Hematopoietic multipotent progenitor cell treated with erythropoietin and hydrocortisone succinate and interleukin-3 and kit ligand, for 17 days (in vitro differentiated cells): ENCODE data around the gene SAAL1.
"Not testable (repeated sequence)": the region's sequence is repeated elsewhere in the genome, so short reads cannot be mapped to it uniquely, and the experiment has no call there.

Experiments used
- DNase-seq: peaks from one replicate; pipeline ENCODE4 v3.0.0-alpha.2; 2015; ENCODE audit warnings: low spot score

The SAAL1 gene, protein sequence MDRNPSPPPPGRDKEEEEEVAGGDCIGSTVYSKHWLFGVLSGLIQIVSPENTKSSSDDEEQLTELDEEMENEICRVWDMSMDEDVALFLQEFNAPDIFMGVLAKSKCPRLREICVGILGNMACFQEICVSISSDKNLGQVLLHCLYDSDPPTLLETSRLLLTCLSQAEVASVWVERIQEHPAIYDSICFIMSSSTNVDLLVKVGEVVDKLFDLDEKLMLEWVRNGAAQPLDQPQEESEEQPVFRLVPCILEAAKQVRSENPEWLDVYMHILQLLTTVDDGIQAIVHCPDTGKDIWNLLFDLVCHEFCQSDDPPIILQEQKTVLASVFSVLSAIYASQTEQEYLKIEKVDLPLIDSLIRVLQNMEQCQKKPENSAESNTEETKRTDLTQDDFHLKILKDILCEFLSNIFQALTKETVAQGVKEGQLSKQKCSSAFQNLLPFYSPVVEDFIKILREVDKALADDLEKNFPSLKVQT

DNA sequence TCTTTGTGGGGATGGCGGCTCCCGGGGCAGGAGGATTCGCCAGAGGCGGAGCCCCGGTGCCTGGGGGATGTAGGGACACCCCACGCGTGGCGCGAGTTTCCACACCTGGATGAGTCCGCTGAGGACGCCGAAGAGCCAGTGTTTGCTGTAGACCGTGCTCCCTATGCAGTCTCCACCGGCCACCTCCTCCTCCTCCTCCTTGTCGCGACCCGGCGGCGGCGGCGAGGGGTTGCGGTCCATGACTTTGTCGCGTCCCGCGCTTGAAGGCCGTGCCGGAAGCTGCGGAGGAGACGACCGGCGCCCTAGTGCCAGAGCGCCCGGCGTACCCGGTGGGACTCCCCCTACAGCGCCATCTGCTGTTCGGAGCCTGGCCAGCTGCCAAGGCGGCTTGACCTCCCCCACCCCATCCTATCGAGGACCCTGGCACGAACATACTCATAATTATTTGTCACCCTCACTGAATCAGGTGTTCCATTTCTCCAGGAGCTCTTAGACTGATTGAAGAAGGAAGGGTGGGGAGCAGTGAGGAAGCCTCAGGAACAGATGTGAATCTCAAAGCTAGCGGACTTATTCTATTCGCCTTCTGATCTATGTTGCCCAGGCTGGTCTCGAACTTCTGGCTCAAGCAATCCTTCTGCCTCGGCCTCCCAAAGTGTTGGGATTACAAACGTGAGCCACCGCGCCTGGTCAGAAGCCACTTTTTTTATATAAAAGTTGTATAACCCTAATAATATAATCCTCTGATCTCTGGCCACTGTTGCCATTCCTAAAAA, at the start of gene SAAL1:
Gene SAAL1, minus strand, starts transcription at position 281 of the 773 bp plus-strand sequence. Its CDS starts 41 bp downstream, at position 240.
- DNase-seq: peak; percentile 78

DNA sequence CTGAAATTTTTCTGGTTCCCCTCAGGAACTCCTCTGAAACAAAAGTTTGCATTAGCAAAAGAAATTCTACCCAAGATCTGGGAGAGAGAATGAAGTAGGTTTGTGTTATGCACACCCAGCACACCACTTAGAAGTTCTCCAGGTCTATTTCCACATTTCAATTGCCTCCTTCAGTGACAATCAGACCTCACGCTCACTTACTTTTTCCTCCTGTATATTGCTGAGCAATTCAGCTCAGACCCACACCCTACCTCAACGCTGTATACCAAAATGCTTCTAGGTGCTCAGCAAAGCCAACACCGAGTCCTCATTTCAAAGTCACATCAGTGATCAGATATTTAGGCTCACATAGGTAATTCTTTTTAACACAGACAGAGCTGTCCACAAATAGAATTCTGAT, 45.7 kb upstream of the SAAL1 start:
- DNase-seq: no peak

DNA sequence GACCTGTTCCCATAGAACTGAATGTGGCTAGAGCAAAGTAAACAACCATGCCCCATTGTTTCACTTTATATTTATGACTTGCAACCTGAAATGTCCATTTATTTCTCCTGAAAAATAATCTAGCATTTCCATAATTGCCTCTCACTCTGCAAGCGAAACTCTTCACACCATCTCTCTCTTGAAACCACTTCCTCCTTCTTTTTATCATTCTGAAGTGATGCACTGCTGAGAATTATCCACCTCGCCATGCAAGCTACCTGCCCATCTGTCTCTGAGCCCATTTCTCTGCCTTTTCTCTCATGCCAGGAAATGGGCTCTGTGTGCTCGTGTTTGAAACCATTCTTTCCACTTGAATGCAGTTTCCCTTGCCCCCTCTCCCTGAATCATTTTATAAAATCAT, 40.0 kb upstream of the SAAL1 start:
- DNase-seq: no peak

DNA sequence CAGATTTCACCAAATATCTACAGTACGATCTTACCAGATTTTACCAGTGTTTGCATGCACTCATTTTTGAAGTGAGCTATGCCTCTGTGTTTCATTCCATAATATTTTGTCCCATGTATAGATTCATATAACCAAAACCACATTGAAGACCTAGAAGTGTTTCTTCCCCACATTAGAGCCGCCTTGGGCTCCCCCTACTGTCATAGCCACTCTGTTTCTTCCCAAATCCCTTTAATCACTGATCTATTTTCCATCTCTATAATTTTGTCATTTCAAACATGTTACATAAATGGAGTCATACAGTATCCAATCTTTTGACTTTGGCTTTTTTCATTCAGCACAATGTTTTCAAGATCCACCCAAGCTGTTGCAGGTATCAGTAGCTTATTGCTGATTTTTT, 39.1 kb upstream of the SAAL1 start:
- no peak for DNase-seq

DNA sequence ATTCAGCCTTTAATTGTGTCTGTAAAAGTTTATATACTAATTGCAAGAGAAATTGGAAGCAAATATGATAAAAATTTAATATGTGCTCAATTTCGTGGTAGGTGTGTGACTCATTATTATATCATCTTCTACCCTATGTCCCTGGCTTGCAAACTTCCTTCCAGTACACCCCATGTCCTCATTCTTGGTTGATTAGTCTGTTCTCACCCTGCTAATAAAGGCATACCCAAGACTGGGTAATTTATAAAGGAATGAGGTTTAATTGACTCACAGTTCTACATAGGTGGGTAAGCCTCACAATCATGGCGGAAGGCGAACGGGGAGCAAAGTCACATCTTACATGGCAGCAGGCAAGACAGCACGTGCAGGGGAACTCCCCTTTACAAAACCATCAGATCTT, 38.4 kb upstream of the SAAL1 start:
- no peak for DNase-seq

DNA sequence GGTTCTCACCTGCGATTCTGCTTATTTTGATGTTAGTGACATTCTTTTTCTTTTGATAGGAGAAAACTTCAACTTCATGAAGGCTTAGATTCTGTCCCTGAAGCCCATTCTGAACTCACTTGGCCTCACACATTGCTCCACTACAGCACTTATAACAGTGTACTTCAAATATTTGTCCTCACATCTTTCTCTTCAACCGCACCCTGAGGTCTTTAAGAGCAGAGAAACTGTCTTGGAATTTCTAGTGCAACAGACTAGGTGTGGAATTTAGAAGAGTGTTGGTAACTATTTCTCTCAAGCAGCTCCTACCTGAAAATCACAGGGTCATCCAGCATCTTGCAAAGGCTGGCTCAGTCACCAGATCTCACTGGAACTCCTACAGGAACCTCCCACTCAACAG, 34.3 kb upstream of the SAAL1 start:
- DNase-seq: no peak

DNA sequence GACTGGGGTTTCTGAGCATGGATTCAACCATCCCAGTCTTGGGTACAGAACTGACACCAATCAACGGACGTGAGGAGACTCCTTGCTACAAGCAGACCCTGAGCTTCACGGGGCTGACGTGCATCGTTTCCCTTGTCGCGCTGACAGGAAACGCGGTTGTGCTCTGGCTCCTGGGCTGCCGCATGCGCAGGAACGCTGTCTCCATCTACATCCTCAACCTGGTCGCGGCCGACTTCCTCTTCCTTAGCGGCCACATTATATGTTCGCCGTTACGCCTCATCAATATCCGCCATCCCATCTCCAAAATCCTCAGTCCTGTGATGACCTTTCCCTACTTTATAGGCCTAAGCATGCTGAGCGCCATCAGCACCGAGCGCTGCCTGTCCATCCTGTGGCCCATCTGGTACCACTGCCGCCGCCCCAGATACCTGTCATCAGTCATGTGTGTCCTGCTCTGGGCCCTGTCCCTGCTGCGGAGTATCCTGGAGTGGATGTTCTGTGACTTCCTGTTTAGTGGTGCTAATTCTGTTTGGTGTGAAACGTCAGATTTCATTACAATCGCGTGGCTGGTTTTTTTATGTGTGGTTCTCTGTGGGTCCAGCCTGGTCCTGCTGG, 31.4 kb upstream of the SAAL1 start:
- DNase-seq: no peak

DNA sequence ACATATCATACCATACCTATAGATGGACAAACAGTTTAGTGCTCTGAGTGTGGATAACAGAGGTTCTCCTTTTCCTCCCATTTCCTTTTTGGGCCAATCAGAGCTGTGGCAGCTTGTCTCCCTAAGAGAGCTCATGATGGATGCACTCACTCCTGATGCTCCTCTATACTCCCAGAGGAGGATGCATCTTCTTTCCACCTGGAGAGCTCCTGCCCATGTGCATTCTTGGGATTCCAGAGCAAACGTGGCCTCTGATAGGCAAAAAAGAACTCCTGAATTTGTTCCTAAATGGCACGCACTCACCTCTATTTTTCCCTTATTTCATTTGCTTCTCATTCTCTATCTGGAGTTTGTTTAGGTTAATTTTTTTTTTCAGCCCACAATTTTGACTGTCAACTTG, 29.4 kb upstream of the SAAL1 start:
- no peak for DNase-seq

DNA sequence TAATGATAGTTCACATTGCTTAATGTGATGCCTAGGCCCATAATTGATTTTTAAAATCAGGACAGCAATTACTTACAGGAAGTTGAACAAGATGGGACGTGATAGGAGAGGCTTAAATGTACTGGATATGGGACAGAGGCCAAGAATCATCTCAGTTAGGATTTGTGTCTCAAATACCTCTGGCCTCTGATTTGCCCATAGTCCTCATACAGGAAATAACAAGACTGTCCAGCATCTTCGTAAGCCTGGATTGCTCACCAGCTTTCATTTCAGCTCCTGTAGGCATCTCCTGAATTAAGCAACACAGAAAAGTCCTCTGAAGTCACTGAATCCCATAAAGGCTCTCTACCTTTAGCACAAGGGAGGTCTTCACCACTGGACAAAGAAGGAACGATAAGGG, 26.5 kb upstream of the SAAL1 start, which contains the start of gene MRGPRX3:
Gene MRGPRX3, plus strand, starts transcription at position 231 of the 400 bp plus-strand sequence. CDS start 4,632 bp downstream, outside the sequence.
- DNase-seq: no peak

DNA sequence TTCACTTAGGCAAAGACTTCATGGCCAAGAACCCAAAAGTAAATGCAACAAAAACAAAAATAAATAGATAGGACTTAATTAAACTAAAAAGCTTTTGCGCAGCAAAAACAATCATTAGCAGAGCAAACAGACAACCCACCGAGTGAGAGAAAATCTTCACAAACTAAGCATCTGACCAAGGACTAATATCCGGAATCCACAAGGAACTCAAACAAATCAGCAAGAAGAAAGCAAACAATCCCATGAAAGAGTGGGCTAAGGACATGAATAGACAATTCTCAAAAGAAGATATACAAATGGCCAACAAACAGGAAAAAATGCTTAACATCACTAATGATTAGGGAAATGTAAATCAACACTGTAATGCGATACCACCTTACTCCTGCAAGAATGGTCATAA, 25.2 kb upstream of the SAAL1 start:
- DNase-seq: not testable (repeated sequence)

DNA sequence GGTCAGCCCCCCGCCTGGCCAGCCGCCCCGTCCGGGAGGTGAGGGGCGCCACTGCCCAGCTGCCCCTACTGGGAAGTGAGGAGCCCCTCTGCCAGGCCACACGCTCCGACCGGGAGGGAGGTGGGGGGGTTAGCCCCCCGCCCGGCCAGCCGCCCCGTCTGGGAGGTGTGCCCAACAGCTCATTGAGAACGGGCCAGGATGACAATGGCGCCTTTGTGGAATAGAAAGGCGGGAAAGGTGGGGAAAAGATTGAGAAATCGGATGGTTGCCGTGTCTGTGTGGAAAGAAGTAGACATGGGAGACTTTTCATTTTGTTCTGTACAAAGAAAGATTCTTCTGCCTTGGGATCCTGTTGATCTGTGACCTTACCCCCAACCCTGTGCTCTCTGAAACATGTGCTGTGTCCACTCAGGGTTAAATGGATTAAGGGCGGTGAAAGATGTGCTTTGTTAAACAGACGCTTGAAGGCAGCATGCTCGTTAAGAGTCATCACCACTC, 15.5 kb upstream of the SAAL1 start:
- DNase-seq: not testable (repeated sequence)

DNA sequence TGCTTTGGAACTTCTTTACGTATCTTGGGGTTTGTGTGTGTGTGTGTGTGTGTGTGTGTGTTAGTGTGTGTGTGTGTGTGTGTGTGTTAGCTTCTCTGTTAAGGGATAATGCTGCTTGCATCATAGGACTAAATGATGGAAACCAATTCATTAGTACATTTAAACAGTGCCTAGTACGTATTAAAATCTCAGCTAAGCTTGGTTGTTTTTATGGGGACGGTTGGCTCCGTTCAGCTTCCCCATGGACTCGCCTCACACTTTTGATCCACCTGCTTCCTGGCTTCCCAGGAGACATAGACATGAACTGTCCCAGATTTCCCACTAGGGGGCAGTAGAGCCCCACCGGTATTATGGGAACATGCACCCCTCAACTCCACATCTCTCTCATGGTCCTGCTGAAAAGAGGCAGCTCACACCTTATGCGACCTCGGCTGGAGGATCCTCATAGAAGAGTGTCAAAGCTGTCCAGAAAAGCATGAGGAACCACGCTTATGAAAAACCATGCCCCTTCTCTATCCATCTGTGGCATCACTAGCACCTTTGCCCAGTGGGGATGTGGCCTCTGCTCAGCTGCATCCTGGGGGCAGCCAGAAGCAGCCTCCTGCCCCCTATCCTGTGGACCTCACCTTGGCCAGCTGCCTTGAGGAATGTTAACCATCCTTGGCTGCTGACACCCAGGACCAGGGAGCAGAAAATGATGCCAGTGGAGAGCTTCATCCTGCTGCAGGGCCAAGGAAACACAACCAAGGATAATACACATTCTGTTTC, 9.7 kb upstream of the SAAL1 start:
- DNase-seq: peak; percentile 67

DNA sequence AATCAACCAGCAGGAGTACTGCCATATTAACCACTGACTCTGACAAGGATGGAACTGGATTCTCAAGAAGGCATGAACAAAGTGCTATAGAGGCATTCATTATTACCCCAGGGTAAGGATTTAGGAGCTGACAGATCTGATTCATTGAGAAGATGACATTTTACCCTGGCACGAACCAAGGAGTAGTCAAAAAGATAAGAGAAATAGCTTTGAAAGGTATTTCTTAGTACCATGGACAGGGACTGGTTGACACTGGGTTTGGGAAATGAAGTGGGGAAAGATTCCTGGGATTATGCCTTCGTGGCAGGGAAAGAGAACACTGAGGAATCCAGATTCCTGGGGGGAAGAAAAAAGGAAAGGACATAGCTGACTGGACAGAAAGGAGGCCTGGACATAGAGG, 5.1 kb upstream of the SAAL1 start:
- DNase-seq: no peak

DNA sequence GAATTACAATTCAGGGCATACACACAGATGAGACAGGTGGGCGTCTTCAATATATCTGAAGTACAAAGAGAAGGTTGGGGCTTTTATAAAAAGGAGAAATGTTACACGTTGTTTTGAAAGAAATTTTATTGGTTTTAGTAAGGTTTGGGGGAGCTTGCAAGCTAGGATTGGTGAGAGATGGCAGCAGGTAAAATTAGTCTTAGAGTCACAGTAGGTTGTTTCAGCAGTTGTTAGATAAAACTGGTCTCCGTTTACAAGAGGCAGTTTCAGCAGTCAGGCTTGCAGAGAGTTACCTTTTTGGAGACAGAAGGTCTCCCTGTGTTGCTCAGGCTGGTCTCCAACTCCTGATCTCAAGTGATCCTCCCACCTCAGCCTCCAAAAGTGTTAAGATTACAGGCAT, 2.4 kb upstream of the SAAL1 start:
- DNase-seq: no peak

DNA sequence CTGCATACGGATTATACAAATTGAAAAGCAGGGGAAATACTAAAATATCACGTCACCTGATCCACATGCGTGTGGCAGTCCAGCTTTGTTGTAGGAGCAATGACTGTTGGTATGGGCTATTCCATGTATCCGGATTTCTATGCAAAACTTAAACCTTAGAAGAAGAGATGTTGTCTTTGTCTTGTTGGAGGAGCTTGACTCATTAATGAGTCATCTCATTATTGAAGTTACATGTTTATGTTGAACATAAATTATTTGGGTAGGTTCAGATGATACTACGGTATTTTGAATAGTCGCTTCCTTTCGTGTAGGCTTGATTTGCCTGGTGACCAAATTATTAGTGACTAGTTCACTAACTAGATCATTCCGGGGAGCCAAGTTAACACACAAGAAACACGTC, 806 bp upstream of the SAAL1 start:
- no peak for DNase-seq

DNA sequence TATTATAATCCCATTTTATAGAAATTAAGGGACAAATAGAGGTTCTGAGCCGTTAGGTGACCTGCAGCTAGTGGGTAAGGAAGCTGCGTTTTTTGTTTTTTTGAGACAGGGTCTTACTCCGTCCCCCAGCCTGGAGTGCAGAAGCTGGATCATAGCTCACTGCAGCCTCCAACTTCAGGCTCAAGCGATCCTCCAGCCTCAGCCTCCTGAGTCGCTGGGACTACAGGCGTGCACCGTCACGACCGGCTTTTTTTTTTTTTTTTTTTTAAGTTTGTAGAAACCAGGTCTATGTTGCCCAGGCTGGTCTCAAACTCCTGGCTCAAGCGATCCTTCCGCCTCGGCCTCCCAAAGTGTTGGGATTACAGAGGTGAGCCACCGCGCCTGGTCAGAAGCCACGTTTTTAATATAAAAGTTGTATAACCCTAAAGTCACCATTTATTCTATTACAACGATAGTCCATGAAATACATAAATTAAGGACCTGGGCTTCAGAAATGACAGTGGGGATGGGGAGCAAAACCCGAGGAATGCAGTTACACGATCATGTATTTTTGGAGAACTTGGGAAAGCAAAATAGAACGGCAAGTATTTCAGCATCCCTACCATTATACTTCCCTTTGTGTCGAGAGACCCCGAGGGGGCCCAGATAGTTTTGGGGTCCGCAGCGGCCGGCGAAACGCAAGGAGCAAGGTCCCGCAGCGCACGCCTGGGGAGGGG, 638 bp downstream of the SAAL1 start:
- DNase-seq: no peak

DNA sequence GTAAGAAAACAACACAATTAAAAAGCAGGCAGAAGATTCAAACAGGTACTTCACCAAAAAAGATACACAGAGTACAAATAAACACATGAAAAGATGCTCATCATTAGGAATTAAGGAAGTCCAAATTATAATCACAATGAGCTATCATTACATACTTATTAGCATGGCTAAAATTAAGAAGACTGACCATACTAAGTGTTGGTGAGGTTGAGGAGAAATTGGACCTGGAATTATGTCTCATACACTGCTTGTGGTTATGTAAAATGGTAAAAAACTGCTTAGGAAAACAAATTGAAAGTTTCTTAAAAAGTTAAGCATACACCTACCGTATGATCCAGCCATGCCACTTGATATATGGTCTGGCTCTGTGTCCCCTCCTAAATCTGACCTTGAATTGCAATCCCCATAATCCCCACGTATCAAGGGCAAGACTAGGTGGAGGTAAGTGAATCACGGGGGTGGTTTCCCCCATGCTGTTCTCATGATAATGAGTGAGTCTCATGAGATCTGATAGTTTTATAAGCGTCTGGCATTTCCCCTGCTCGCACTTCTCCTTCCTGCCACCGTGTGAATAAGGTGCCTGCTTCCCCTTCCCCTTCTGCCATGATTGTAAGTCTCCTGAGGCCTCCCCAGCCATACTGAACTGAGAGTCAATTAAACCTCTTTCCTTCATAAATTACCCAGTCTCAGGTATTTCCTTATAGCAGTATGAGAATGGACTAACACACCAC, 4.8 kb downstream of the SAAL1 start:
- no peak for DNase-seq

DNA sequence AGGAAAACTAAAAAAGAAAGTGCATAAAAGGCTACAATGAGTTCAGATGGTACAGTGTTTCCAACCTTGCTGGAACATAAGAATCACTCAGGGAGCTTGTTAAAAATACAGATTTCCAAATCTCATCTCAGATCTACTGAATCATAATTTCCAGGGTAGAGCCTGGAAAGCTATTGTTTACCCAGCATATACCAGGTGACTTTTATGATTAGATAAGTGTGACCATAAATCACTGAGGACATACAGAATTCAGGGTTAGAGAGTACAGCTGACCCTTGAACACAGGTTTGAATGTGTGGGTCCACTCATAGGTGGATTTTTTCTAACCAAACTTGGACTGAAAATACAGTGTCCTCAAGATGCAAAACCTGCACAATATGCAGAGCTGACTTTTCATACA, 11.9 kb downstream of the SAAL1 start:
- DNase-seq: no peak

DNA sequence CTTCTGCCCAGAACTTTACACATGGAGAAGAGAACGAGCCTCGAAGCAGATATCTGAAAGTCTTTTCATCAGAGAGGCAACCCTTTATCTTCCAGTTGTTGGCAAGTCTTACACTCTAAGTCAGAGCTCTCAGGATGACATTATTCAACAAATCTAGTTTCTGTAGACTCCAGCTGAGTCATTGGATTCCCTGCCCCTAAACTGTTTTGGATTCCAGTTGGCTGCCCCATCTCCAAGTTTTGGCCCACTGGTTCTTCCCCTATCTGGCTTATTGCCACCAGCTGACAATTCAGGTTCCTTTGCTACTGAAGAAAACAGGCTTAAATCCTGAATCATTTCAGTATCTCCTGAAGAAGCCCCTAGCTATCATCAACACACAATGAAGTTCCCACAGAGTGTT, 14.2 kb downstream of the SAAL1 start:
- DNase-seq: no peak

DNA sequence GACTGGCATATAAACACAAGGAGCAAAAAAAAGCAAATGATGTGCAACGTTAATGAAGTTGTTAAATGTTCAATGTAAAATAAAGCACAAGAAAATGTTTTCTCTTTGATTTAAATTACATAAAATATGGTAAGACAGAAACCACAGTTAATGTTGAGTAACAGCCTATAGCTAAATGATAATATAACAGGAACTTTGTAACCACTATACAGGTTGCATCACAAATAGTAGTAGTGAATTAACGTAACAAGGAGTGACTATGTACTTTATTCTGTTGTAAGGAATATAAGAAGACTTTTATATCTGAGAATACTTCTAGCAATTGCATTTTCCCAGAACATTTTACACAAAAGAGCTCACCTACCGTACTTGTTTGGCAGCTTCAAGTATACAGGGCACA, 16.9 kb downstream of the SAAL1 start:
- DNase-seq: no peak
